Medulla oblongata (tissue), 1 donor: Measurements from ENCODE around the gene KCNMA1.

Source experiments
- DNase-seq: peaks from one replicate; pipeline ENCODE4 v3.0.0-alpha.2; 2015; ENCODE audit errors: extremely low spot score

KCNMA1 gene

DNA sequence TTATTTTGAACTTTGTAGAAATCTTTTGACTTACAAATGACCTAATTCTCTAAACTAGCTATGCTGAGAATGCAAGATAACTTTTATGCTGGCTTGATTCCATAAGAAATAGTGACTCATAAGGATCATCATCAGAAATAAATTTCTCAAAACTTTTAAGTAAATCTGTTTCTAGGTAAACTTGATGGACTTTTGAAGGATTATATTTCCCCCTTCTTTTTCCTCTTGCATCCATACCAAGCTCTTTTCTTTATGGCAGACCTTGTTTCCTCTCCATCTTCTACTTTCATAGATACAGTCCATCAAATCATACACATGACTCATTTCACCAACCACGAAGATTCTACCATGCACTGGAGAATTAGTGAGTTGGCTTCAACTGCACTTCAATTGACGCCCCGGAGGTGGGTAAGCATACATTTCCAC is 336.3 kb downstream of the KCNMA1 start:
- no peak for DNase-seq

DNA sequence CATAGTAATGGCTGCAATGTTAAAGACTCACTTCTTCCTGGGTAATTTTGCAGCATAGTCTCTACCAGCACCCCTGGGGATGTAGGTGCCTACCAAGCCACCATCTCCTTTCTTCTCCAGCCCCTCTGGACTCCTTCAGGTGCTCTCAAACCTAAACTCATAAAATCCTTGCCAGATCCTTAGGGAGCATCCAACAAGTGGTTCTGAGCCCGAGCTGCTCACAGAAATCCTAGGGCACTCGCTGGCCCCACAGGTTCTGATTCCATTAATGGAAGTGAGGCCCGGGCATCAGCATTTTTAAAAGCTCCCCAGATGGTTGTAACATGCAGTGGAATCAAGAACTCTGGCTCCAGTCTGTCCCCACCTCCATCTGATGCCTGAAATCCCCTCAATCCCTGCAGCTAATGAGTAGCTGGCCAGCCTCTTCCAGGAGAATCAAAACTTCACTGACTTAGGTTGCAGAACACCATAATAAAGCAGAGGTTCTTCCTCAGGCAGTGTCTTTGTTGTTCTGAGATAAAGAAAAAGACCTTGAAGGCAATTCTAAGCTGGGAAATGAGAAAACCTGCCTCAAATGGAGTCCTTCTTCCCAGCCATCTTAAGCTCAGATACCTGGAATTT is 336.8 kb downstream of the KCNMA1 start:
- DNase-seq: no peak

DNA sequence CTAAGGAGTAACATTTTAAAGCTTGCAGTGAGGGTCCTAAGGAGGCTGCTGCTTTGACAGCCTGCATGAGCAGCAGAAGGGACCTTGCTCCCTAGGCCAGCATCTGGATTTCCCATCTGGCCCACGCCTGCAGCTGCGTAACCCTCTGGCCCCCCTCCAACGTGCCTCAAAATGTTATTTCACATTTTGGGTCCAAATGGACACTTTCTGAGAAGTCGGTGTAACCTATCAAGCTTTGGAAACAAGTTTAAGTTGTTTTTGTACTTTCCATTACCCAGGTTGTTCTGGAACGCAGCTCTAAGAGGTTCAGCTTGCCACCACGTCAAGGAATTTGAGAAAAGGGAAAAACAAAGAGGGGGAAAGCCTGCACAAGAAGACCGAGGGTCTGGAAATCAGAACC is 338.3 kb downstream of the KCNMA1 start:
- no peak for DNase-seq

DNA sequence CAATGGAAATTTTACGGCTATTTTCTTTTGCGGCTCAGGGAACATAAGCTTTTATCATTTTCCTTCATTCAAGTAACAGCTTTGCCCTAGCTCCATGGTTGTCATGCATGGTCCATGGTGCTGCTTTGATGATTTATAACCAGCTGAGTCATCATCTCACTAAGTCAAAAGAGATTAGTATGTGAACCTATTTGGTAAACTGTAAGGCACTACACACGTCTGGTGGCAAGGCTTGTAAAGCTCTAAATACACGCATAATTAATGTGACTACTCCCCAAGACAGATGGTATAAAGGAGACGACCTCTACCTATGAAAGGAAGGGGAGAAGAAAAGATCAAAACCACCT is 340.2 kb downstream of the KCNMA1 start:
- DNase-seq: no peak

DNA sequence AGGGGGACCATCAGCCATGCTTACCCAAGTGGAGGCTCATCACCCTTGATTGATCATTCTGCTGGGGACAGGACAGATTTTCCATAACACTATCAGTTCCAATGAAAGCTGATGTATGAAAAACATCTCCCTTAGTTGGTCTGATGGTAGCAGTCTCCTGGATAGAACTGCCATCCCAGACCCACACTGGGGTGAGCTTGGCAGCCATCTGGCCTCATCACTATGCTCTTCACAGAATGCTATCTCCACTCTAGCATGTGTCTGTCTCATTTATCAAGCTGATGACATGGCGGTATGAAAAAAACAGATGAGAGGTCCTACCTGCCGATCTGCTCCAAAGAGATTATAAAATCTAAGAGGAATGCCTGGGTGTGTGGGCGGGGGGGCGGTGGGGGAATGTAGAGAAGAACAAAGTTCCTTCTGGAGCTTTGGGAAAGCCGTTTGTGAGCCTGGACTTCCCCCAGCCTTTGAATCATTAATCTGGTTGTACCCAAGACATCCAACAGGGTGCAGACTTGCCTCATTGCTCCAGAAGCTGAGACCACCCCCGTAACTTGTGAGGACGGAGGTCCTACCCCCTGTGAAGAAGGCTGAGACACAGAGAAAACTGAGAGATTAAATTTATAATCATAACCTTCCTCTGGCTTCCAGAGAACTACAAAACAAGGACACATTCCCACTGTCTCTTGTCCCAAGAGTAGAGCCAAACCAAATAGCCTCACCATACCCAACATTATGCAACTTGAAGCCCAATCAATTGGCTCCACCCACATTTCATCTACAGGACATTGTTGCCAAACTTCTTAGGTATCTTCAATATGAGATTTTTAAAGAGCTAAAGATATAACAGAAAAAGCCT is 340.8 kb downstream of the KCNMA1 start:
- DNase-seq: no peak

DNA sequence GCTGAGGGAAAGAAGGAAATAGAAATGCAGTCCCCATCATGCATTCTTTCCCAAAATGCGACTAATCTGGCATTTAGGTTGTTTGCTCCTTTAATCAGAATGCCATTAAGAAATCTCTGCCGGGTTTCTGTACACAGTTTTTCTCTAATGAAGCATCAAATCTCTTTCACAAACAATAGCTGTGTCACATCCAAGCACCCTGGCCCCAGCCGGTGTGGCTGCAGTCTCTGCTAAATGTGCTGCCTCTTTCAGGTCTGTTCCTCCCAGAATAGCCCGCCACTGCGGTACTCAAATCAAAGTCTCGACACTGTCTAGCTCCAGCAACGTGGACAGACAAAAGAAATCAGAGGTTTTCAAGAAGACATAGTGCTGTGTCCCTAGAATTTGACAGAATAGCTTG is 343.8 kb downstream of the KCNMA1 start:
- DNase-seq: no peak

DNA sequence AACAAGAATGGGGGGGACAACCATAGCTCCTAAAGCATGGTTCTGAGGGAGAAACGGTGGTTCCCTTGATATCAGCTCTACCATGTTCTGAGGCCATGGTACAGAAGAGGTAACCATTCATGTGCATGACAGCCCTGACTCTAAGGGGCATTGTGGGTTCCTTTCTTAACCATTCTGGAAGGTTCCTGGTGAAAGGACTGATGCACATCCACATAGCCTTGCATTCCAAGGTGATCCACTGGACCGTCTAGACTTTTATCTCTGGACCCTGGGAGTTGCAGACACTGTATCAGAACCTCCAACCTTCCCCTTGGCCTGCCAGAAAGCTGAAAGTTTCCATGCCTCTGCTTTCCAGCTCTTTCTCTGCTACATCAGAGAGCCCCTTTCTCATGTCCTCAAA is 344.3 kb downstream of the KCNMA1 start:
- DNase-seq: no peak

DNA sequence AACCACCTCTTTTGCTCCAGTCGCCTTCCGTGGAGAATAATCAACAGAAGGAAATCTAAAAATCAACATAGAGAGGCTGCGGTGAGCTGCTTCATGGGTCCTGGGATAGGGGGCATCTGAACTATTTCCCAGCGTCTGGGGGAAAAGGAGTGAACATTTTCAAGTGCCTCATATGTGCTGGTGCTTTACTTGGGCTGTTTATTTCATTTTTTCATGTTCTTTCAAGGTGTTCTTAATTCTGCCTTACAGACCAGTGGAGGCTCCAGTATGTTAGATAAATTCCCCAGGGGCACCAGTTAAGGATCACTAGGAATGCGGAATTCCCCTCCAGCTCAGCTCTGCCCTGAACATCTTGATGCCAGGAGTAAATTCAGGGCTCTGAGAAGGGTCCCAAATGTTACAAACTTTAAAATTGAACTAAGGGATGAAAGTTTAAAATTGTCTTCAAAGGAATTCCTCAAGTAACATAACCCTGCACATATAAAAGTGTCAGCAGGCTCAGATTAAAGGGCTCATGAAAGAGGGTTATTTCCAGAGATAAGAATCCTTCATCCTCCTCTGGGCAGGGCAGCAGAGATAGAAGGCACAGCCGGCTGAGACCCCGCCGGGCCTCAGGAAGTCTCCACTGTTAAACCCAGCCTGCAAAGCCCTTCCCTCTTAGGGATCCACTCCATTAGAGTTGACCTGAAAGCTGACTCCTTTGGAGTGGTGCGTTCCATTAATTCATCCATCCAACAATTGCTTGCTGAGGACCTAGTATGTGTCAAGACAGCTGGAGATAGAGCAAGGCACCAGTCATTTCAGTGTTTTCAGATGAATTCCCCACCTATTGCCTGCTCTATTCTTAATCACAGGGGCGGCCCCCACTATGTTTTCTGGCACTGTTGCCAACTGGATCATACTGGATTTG is 345.8 kb downstream of the KCNMA1 start:
- no peak for DNase-seq

DNA sequence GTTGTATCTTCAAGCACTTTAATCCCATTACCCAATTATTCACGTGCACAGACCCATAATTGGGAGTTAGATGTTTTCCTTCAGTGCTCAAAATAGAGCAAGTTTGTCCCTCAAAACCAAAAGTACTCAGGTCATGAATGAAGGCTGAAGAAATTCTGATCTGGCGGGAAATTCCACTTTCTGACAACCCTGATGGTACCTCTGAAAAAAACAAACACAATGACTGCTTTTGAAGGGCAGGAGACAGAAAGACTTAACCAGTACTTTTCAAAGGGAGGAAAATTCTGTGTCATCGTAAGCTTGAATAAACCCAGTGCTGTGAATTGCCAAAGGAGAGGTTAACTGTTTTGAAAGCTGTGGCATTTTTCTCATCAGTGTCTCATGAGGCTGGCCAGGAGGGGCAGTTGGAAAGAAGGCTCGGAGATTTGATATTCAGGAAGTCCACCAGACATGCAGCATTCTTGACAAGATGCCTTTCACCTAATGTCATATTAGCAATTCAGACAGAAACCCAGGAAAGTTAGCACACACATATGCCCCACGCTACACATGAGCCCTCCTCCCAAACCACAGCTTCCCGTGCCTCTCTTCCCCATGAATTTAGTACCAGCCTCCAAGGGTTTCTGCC is 347.0 kb downstream of the KCNMA1 start:
- no peak for DNase-seq

DNA sequence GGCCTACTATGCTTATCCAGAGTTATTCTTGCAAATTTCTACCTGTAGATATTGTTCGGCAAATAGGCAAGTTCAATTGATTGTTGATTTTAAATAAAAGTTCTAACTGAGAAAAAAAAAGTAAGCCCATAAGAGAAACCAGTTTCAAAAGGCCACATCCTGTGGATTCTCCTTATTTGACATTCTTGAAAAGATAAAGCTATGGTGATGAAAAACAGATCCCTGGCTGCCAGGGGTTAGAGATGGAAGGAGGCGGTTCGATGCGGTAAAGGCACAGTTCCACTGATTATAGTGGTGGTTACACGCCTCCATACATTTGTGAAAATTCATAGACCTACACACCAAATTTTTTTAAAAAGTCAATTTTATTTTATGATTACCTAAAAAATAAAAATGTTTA is 347.8 kb downstream of the KCNMA1 start:
- no peak for DNase-seq

DNA sequence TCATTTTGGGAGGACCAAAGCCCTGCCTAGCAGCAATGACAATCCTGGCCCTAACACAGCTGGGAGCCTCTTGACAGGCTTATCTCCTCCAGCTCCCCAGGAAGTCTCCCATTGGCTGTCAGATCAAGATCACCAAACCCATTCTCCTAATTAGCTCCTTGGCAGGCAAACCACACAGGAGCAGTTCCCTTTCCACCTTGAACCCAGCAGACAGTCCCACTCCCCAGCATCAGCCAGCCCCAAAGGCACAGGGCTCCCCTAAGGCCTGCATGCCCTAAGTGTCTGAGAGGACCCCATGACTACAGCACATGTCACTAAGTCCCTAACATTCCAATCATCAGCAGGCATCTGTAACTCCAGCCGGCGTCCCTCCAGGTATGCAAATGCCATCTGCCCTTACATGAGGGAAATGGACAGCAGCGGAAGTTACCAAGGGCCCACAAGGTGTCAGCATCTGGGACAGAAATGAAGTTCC is 348.5 kb downstream of the KCNMA1 start:
- no peak for DNase-seq

DNA sequence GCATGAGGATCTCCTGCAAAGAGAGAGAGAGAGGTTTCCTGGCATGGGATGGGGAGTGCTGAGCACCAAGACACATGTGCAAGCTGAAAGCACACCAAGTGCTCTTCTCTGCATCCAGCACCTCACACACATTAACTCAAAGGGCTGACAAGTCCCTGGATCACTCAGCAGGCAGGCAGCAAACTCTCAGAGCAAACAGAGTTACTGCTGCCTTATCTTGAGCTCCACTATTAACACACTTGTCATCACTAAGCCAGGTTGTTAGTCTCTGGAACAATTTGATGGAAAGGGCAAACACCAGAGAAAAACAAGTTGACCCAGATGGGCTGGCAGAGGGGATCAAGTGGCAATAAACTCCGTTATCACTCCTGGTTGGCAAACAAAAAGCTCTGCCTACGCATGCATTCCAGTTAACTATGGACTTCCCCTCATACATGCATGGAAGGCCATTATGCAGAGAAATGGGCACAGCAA is 349.9 kb downstream of the KCNMA1 start:
- no peak for DNase-seq

DNA sequence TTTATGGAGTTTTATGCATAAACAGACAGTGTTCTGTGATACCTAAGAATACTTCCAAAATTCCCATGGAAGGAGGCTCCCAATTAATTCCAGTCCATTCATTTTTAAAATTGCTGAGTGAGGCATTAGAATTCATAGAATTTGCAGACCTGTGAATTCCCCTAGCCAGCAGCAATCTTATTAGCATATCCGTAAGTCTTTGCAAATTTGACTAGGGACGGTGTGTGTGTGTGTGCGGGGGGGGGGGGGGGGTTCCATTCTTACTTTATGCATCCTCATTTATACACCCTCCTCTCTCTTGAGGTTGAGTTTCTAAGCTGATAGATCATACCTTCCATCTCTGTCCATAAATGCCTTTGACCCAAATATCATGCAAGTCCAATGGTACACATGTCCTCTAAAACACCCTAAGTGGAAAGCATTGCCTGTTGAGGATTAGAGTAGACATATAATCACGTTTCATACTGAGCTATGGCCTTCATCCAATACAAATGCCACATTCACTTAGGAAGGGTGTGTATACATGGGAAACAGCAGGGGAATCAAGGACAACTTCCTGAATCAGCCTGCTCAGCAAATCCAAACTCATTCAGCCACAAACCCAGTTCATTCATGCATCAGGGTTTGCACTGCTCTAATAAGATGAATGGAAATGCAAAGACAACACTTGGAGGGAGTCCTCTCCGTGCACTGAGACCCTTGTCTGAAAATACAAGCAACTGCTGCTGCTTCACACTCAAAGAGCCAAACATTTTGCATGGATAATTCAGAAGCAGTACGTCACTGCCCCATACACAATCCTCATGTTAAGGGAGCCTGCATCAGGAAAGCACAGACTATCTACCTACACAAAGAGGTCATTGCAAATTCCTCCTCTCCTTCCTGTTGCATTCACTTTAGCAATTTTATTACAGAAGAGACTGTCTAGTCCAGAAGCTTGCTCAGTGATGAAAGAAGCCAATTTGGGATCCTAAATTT is 350.8 kb downstream of the KCNMA1 start:
- DNase-seq: no peak

DNA sequence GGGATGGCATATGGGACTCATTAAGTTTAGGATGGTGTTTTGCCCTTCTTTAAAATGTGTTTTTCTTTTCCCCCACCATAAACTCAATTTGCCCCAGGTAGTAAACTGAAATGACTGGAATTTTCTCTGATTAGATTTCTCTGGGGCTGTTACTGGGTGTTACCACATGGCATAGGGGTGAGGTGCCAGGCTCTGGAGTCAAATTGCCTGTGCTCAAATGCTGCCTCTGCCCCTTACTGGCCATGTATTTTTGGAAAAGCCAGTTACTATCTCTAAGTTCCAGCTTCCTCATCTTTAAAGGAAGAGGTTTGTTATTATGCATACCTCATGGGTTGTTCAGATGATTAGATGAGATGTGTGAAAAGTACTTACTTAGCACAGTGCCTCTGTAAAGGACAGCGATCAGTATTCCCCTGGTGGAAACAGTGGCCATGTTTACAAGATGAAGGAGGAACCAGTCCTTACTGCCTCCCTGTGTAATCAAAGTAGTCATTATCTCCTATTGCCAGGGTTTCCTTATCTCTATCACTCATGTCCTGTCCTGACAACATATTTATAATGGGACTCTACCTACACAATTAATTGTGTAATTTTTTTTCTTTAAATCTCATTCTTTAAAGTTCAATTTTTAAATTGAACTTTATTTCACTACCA is 352.0 kb downstream of the KCNMA1 start:
- DNase-seq: no peak

DNA sequence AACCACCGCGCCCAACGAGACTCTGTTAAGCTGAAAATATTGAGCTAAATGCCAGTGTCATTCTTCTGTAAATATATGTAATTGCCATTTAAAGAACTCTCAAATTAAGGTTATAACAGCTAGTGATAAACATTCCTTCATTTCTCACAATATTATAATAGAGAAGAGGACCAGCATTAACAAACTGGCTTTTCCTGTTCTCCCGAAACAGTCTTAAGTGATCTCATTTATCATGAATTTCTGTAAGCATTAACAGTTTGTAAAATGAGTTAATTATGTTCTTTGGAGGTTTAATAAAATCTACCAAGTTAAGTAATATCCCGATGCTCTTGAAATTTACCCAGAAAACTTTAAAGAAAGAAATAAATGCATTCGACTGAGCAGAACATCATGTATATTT is 352.8 kb downstream of the KCNMA1 start:
- DNase-seq: no peak

DNA sequence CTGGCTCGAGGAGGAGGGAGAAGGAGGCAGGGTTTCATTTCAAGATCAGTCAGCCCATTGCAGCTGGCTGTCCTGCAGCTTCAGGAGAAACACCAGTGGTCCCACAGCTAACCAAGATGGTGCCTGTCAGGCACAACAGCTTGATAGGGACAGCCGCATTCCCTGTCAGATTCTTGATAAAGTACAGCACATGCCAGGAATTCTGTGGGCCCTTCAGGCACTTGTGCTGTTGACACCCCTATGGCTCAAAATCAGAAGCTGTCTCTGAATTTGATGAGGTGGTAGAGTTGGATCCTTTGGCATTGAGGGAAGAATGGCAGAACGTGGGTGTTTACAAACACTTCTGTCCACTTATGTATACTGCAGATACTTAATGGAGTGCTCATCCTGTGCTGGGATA is 354.3 kb downstream of the KCNMA1 start:
- DNase-seq: no peak

DNA sequence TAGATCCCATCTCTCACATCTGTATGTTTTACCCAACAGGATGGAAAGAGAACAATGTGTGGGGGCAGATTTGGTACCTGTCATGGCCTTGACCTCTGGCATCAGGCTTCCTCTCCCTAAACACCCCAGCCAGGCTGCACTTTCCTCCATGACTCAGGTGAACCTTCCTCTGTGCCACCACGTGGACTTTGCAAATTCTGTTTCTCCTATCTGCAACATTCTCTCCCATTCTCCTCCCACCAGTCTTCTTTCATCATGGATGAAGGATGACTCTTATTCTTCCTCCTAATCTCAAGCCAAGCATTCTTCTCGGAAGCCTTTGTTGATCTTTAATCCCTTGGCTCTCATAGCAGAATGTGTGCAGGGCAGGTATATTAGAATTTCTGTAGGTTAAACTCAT is 355.4 kb downstream of the KCNMA1 start:
- DNase-seq: no peak

DNA sequence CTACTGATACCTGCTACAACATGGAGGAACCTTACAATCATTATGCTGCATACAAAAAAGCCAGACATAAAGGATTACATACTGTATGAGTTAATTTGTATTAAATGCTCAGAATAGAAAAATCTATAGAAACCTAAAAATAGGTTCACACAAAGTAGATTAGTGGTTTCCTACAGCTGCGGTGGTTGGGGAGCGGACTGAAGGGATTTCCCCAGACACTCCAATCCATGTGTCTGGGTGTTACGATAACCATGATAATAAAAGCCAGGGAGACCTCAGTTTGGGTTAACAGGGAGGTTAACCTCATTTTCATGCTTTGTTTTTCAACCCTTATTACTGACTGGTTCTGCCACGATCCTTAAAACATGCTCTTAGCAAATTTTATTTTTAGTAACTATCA is 355.9 kb downstream of the KCNMA1 start:
- DNase-seq: no peak

DNA sequence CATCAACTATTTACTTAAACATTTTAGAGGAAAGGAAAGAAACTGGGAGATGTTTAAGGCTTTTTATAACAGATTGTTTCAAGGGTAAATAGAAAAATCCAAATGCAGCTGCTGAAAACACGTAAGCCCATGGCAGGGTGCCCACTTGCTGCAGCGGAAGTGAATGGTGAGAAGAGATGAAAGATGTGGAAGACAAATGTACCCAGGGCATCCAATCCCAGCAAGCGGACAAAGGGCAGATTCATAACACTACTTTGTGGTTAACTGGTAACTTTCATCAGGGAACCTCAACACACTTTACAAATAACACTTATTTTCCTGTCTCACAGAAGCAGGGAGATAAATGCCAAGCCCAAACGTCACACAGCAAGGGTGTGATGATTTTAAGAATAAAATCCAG is 358.4 kb downstream of the KCNMA1 start:
- DNase-seq: no peak
